ENCODE measurements around the gene PMEL.

The PMEL gene

DNA sequence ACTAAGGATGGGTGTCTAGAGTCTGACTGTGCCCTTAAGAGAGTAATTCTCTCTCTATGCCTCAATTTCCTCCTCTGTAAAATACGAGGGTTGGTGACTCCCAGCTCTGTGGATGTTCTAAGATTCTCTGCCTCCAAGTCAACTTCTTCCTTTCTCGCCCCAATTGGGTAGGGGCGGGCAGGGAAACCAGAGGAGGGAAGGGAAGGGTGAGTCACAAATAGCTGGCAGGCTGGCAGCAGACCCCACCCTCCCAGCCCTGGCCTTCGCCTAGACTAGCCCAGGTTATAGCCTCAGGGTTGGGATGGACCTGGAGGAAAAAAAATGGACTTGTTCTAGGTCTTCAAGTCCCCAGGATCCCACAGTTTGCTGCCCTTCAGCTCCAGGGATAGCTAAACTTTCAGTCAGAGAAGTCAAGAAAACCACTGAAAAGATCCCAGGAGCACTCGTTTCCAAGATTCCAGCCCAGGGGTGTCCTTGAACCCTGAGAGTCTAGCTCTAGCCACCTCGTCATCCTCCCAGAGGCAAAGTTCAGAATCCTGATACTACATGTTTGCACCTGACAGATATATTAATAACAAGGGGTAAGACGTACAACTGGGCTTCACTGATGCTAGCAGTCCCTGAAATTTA, 32.6 kb downstream of the PMEL start:
- H3K36me3 ChIP-seq, result peaks cover 30% of the 10 kb centered on the region
- peaks cover 59% of the 10 kb centered on the region for H3K4me1 ChIP-seq
- H4K20me1 ChIP-seq, result peaks cover 5% of the 10 kb centered on the region; the same call in 1 of the 2 replicates
- no peak overlapping the region for H3K9ac ChIP-seq
- no peak overlapping the region for H3K27ac ChIP-seq
- H3K4me3 ChIP-seq, result no peak overlapping the region
- TF ChIP-seq Cebpa-rat (IDR thresholded peaks at IDR 0.05), result no peak
- H3K4me2 ChIP-seq, result peak overlapping the region; percentile 95
- H3K27me3 ChIP-seq, result no peaks in the 10 kb centered on the region
- no peaks in the 10 kb centered on the region for H3K9me3 ChIP-seq

DNA sequence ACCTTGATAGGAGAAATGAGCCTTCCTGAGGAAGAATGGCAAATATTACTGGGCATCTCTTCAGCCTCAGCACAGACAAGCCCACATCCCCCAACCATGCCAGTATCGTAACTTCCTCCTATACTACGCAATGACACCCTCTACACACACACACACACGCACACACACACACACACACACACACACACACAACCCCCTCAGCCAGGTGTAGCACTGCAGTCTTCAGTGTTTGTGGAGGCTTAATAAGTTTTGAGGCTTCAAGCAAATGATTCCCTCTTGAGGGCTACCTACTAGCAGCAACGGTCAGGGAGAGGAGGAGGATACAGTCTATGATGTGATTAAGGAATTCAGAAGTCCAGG, 33.3 kb downstream of the PMEL start:
- Histone ChIP-seq H3K4me3 (peak overlapping the region; percentile 81), H3K9ac (peak overlapping the region; percentile 85)

DNA sequence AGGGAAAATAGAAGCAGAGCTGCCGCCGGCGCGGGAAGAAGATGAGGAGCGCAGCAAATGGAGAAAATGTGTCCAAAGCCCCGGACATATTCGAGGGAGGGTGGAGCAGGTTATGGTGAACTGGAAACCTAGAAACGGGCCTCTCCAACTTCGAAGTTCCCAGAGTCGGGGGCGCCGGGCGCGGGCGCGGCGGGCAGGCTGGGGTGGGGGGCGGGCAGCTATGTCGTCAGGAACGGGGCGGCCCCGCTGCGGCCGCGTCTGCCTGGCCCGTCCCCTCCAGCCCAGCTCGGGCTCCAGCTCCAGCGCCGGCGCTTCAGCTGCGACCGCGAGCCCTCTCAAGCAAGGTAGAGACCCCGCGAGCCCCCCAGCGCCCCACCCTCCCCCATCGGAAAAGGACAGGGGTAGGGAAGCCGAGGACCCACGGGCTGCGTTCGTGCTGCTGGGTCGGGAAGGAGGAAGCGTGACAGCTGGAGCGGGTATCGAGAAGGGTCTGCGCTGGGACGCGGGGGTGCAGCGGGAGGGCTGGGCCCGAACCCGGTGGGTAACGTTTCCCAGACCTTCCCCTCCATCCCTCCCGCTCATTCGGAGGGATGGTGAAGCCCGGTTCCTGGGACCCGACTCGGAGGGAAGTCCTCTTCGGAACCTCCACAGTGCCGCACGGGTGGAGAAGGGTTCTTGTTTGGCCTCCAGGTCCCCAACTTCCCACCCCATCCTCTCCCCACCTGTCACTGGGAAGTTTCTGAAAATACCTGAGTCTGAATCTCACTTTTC, 33.9 kb downstream of the PMEL start:
- peaks cover 17% of the 10 kb centered on the region for H3K36me3 ChIP-seq
- TF ChIP-seq Cebpa-rat (IDR thresholded peaks at IDR 0.05), result no peak
- H3K9me3 ChIP-seq, result no peaks in the 10 kb centered on the region
- H3K4me3 ChIP-seq, result peak overlapping the region; percentile 81
- H3K9ac ChIP-seq, result peak overlapping the region; percentile 85
- peak overlapping the region; percentile 95 for H3K4me2 ChIP-seq
- peaks cover 5% of the 10 kb centered on the region; the same call in 1 of the 2 replicates for H4K20me1 ChIP-seq
- peak overlapping the region; percentile 86 for H3K27ac ChIP-seq
- H3K27me3 ChIP-seq, result no peaks in the 10 kb centered on the region
- peaks cover 61% of the 10 kb centered on the region for H3K4me1 ChIP-seq

More for the DNA sequence above, 33.3 kb downstream of the PMEL start:
- Histone ChIP-seq H3K27me3 (no peaks in the 10 kb centered on the region), H3K9me3 (no peaks in the 10 kb centered on the region), H3K4me1 (peaks cover 61% of the 10 kb centered on the region), H3K4me2 (peak overlapping the region; percentile 95), H3K36me3 (peaks cover 22% of the 10 kb centered on the region), H4K20me1 (peaks cover 5% of the 10 kb centered on the region; the same call in 1 of the 2 replicates), H3K27ac (peak overlapping the region; percentile 86)
- TF ChIP-seq Cebpa-rat (IDR thresholded peaks at IDR 0.05), result no peak

DNA sequence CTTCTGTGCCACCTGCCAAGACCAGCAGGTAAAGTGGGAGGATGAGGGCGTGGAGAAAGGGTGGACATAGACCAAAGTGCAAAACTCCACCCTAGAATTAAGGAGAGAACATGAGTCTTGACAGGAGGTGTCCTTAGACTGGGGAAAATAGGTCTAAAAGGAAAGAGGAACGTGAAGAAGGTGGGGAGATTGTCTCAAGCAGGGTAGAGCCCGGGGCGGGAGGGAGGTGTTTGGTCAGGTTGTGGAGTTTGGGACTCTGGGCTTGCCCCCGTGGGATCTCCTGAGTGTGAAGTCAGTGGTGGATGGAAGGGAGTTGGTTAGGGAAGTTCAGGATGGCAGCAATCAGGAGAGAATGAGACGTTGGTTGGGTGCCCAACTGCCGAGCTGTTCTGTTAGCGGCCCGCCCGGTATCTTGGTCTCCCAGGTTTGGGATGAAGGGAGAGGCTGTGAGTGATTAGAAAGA, 34.5 kb downstream of the PMEL start:
- no peak for TF ChIP-seq Cebpa-rat (IDR thresholded peaks at IDR 0.05)
- Histone ChIP-seq H3K4me1 (peaks cover 63% of the 10 kb centered on the region), H3K4me3 (peak overlapping the region; percentile 81), H3K4me2 (peak overlapping the region; percentile 95), H3K9me3 (no peaks in the 10 kb centered on the region), H4K20me1 (peaks cover 5% of the 10 kb centered on the region; the same call in 1 of the 2 replicates), H3K27ac (peak overlapping the region; percentile 86), H3K36me3 (peaks cover 10% of the 10 kb centered on the region), H3K9ac (peak overlapping the region; percentile 85), H3K27me3 (no peaks in the 10 kb centered on the region)

GRCh38 chr12:55930771-55931316, 35.0 kb downstream of the PMEL start, which contains the start of gene DGKA:
TSS of gene DGKA (plus strand) at chr12:55931162. CDS start at chr12:55936504, 5,342 bp downstream.
- Histone ChIP-seq H3K27ac (peak within 1 kb of the TSS; percentile 98), H3K36me3 (peaks cover 5% of the 10 kb centered on the region; the same call in 1 of the 2 replicates), H3K9ac (peak within 1 kb of the TSS; percentile 98), H3K4me2 (peak within 1 kb of the TSS; percentile 95), H3K4me3 (peak within 1 kb of the TSS; percentile 96), H3K27me3 (no peaks in the 10 kb centered on the region), H4K20me1 (peaks cover 5% of the 10 kb centered on the region; the same call in 1 of the 2 replicates), H3K9me3 (no peaks in the 10 kb centered on the region), H3K4me1 (peaks cover 68% of the 10 kb centered on the region)
- no peak for TF ChIP-seq Cebpa-rat (IDR thresholded peaks at IDR 0.05)

DNA sequence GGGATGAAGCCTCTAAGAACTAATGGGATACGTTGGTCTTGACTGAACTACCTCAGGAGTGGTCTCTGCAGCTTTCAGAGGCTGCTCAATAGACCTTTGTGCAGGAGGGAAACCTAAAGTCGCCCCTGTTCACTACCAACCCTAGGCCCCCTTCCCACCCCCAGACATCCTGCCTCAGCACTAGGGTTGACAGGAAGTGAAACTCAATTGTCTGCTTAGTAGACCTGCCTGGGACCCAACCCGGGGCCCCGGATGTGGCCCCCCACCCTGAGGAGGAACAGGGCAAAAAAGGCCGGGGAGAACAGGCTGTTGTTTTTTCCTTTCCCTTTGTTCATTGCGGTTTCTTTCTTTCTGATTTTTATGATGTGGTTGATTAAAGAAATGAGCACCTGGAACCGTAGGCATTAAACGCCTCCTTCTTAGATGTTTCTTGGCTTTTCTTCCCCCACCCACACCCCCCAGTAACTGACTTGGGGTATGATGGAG, 36.5 kb downstream of the PMEL start:
- H3K4me1 ChIP-seq, result peaks cover 78% of the 10 kb centered on the region

GRCh38 chr12:55927588-55928502, 38.0 kb downstream of the PMEL start, which contains the start of gene PYM1:
TSS of gene PYM1 (minus strand) at chr12:55927894. CDS start at chr12:55927761, 133 bp downstream.
- peak within 1 kb of the TSS; percentile 98 for H3K9ac ChIP-seq
- no peak for TF ChIP-seq Cebpa-rat (IDR thresholded peaks at IDR 0.05)
- no peaks in the 10 kb centered on the region for H3K9me3 ChIP-seq
- H3K4me2 ChIP-seq, result peak within 1 kb of the TSS; percentile 95
- H3K27ac ChIP-seq, result peak within 1 kb of the TSS; percentile 98
- peaks cover 19% of the 10 kb centered on the region for H3K36me3 ChIP-seq
- peaks cover 69% of the 10 kb centered on the region for H3K4me1 ChIP-seq
- H3K4me3 ChIP-seq, result peak within 1 kb of the TSS; percentile 96
- H4K20me1 ChIP-seq, result no peaks in the 10 kb centered on the region
- no peaks in the 10 kb centered on the region for H3K27me3 ChIP-seq

More for the DNA sequence above, 36.5 kb downstream of the PMEL start:
- H3K27ac ChIP-seq, result peak overlapping the region; percentile 98
- H3K27me3 ChIP-seq, result no peaks in the 10 kb centered on the region
- no peaks in the 10 kb centered on the region for H3K9me3 ChIP-seq
- H3K4me3 ChIP-seq, result peak overlapping the region; percentile 96
- H3K36me3 ChIP-seq, result peaks cover 5% of the 10 kb centered on the region; the same call in 1 of the 2 replicates
- peak overlapping the region; percentile 98 for H3K9ac ChIP-seq
- no peak for TF ChIP-seq Cebpa-rat (IDR thresholded peaks at IDR 0.05)
- no peaks in the 10 kb centered on the region for H4K20me1 ChIP-seq
- peak overlapping the region; percentile 95 for H3K4me2 ChIP-seq

- Histone ChIP-seq H3K4me3 (peak overlapping the region; percentile 96), H3K4me2 (peak overlapping the region; percentile 95), H3K27me3 (no peaks in the 10 kb centered on the region), H3K27ac (peak overlapping the region; percentile 98), H3K9ac (peak overlapping the region; percentile 98), H3K9me3 (no peaks in the 10 kb centered on the region), H4K20me1 (0 out of 2 replicates have a peak, but pooled peaks cover 1% of the 10 kb centered on the region), H3K36me3 (peaks cover 28% of the 10 kb centered on the region), H3K4me1 (peaks cover 64% of the 10 kb centered on the region)
- TF ChIP-seq Cebpa-rat (IDR thresholded peaks at IDR 0.05), result no peak
Observed at GRCh38 chr12:55926738-55927587, 38.9 kb downstream of the PMEL start.

All from BLaER1 (cell line).